8988T (cell line): Measurements from ENCODE around the gene GJD4.

Experiments
- DNase-seq: peaks from one replicate; pipeline ENCODE4 v3.0.0; 2011

The GJD4 gene

GRCh38 chr10:35605191-35605590 is at the start of gene GJD4:
TSS of gene GJD4 (plus strand) at chr10:35605341. CDS start at chr10:35605568, 227 bp downstream.
- DNase-seq: no peak

GRCh38 chr10:35555962-35556930 is 48.9 kb upstream of the GJD4 start:
- DNase-seq: no peak

GRCh38 chr10:35558276-35558675 is 46.9 kb upstream of the GJD4 start:
- DNase-seq: no peak

GRCh38 chr10:35559416-35559815 is 45.7 kb upstream of the GJD4 start:
- DNase-seq: no peak

GRCh38 chr10:35561715-35562114 is 43.4 kb upstream of the GJD4 start:
- no peak for DNase-seq

GRCh38 chr10:35562427-35562826 is 42.7 kb upstream of the GJD4 start:
- no peak for DNase-seq

- peak; percentile 53 for DNase-seq
Measured at GRCh38 chr10:35563261-35563891, 41.8 kb upstream of the GJD4 start.

- DNase-seq: no peak
Measured at GRCh38 chr10:35564341-35564968, 40.7 kb upstream of the GJD4 start.

GRCh38 chr10:35565602-35566081 is 39.5 kb upstream of the GJD4 start:
- DNase-seq: no peak

GRCh38 chr10:35567951-35568350 is 37.2 kb upstream of the GJD4 start:
- no peak for DNase-seq

- DNase-seq: no peak
Measured at GRCh38 chr10:35568483-35569015, 36.6 kb upstream of the GJD4 start.

- DNase-seq: no peak
Measured at GRCh38 chr10:35569111-35569707, 35.9 kb upstream of the GJD4 start.

- no peak for DNase-seq
Measured at GRCh38 chr10:35569836-35570235, 35.3 kb upstream of the GJD4 start.

- no peak for DNase-seq
Measured at GRCh38 chr10:35570397-35570796, 34.7 kb upstream of the GJD4 start.

- no peak for DNase-seq
Measured at GRCh38 chr10:35572583-35572982, 32.6 kb upstream of the GJD4 start.

GRCh38 chr10:35573796-35574195 is 31.3 kb upstream of the GJD4 start:
- no peak for DNase-seq

GRCh38 chr10:35574924-35575352 is 30.2 kb upstream of the GJD4 start:
- peak; percentile 46 for DNase-seq

- no peak for DNase-seq
Measured at GRCh38 chr10:35575640-35576039, 29.5 kb upstream of the GJD4 start.

GRCh38 chr10:35576730-35577129 is 28.4 kb upstream of the GJD4 start:
- DNase-seq: no peak

GRCh38 chr10:35577926-35578617 is 27.1 kb upstream of the GJD4 start:
- no peak for DNase-seq

- DNase-seq: no peak
Measured at GRCh38 chr10:35578618-35578956, 26.6 kb upstream of the GJD4 start.

- no peak for DNase-seq
Measured at GRCh38 chr10:35579116-35579515, 26.0 kb upstream of the GJD4 start.
